Neural cell (in vitro differentiated cells): Measurements from ENCODE around the gene NACA2. TPM values are rescaled to one million over a fixed set of nuclear protein-coding genes. Genes with fewer than 3 reads are reported as not detected.
"Not testable (repeated sequence)": the region's sequence is repeated elsewhere in the genome, so short reads cannot be mapped to it uniquely, and the experiment has no call there.

Experiments
- H2AFZ ChIP-seq: fragments of 200-600, 300-800 bp; sonication (generic), shearing (Covaris generic); 2 replicates; pipeline ENCODE4 v1.6.0; 2014; ENCODE audit warnings: low read depth, mild to moderate bottlenecking, antibody characterized with exemption, low read length, moderate library complexity
- H3F3A ChIP-seq: fragments of 200-600 bp; shearing (Covaris generic); 2 replicates; pipeline ENCODE4 v1.6.1; 2016; ENCODE audit warnings: mild to moderate bottlenecking, moderate library complexity, mixed read lengths, antibody characterized with exemption, low read length; ENCODE audit not compliant: insufficient read depth, poor library complexity, severe bottlenecking
- H3K27ac ChIP-seq: fragments of 200-600, 300-800 bp; sonication (generic), shearing (Covaris generic); 2 replicates; pipeline ENCODE4 v1.5.1; 2014; ENCODE audit warnings: mild to moderate bottlenecking, low read length, moderate library complexity
- H3K27me3 ChIP-seq: fragments of 300-800, 200-600 bp; sonication (generic), shearing (Covaris generic); 2 replicates; pipeline ENCODE4 v1.6.0; 2014; ENCODE audit warnings: mild to moderate bottlenecking, low read depth, low read length, moderate library complexity; ENCODE audit not compliant: insufficient read depth
- H3K36me3 ChIP-seq: fragments of 300-800, 200-600 bp; sonication (generic), shearing (Covaris generic); 2 replicates; pipeline ENCODE4 v1.5.1; 2014; ENCODE audit warnings: mild to moderate bottlenecking, antibody characterized with exemption, low read length, moderate library complexity; ENCODE audit not compliant: insufficient read depth
- H3K4me2 ChIP-seq: fragments of 300-800, 200-600 bp; sonication (generic), shearing (Covaris generic); 2 replicates; pipeline ENCODE4 v1.6.0; 2014; ENCODE audit warnings: mild to moderate bottlenecking, low read length
- H3K4me3 ChIP-seq: fragments of 300-800, 200-600 bp; sonication (generic), shearing (Covaris generic); 2 replicates; pipeline ENCODE4 v1.5.1; 2014; ENCODE audit warnings: mild to moderate bottlenecking, low read length, moderate library complexity
- H3K79me2 ChIP-seq: fragments of 200-600 bp; shearing (Covaris generic); replicated peaks from 2 replicates; pipeline ENCODE4 v1.6.0; 2014; ENCODE audit warnings: mild to moderate bottlenecking, low read length, moderate library complexity; ENCODE audit not compliant: insufficient read depth
- H3K9ac ChIP-seq: fragments of 300-800, 200-600 bp; sonication (generic), shearing (Covaris generic); 2 replicates; pipeline ENCODE4 v1.6.1; 2016; ENCODE audit warnings: mild to moderate bottlenecking, low read length, mixed read lengths
- H3K9me2 ChIP-seq: fragments of 200-600 bp; shearing (Covaris generic); 2 replicates; pipeline ENCODE4 v1.6.1; 2016; ENCODE audit warnings: mild to moderate bottlenecking, low read length, mixed read lengths; ENCODE audit not compliant: insufficient read depth
- H3K9me3 ChIP-seq: fragments of 200-600, 300-800 bp; sonication (generic), shearing (Covaris generic); 2 replicates; pipeline ENCODE4 v1.6.1; 2016; ENCODE audit warnings: mild to moderate bottlenecking, mixed run types, low read length, moderate library complexity, mixed read lengths
- H4K20me1 ChIP-seq: fragments of 200-600 bp; shearing (Covaris generic); 2 replicates; pipeline ENCODE4 v1.6.1; 2016; ENCODE audit warnings: mild to moderate bottlenecking, mixed run types; ENCODE audit not compliant: insufficient read depth
- CTCF ChIP-seq: fragments of 450-650 bp; IDR thresholded peaks from 2 replicates; pipeline ENCODE4 v1.5.1; 2014; ENCODE audit warnings: antibody characterized with exemption, mild to moderate bottlenecking, moderate library complexity; ENCODE audit not compliant: poor library complexity, severe bottlenecking
- EP300 ChIP-seq: fragments of 450-650 bp; conservative IDR thresholded peaks from 2 replicates; pipeline ENCODE4 v1.6.1; 2014; ENCODE audit warnings: antibody characterized with exemption, mild to moderate bottlenecking, moderate library complexity; ENCODE audit not compliant: poor library complexity, severe bottlenecking
- EZH2 ChIP-seq: fragments of 200-600, 300-800 bp; shearing (Covaris generic), sonication (generic); IDR thresholded peaks from 2 replicates; pipeline ENCODE4 v1.6.1; 2014; ENCODE audit warnings: antibody characterized with exemption, low read length, borderline replicate concordance, mild to moderate bottlenecking; ENCODE audit not compliant: insufficient read depth, poor library complexity, severe bottlenecking
- MXI1 ChIP-seq: fragments of 450-650 bp; conservative IDR thresholded peaks from 2 replicates; pipeline ENCODE4 v1.6.1; 2014; ENCODE audit warnings: antibody characterized with exemption, mild to moderate bottlenecking; ENCODE audit not compliant: poor library complexity, severe bottlenecking
- POLR2AphosphoS5 ChIP-seq: IDR thresholded peaks from 2 replicates; pipeline ENCODE4 v1.6.1; 2012
- RAD21 ChIP-seq: fragments of 450-650 bp; conservative IDR thresholded peaks from 2 replicates; pipeline ENCODE4 v1.6.1; 2014; ENCODE audit warnings: antibody characterized with exemption, mild to moderate bottlenecking, moderate library complexity
- REST ChIP-seq: IDR thresholded peaks from 2 replicates; pipeline ENCODE4 v1.6.1; 2012; ENCODE audit warnings: borderline replicate concordance
- SMC3 ChIP-seq: fragments of 450-650 bp; conservative IDR thresholded peaks from 2 replicates; pipeline ENCODE4 v1.6.1; 2014; ENCODE audit warnings: antibody characterized with exemption, mild to moderate bottlenecking, moderate library complexity; ENCODE audit not compliant: poor library complexity
- TAF1 ChIP-seq: IDR thresholded peaks from 2 replicates; pipeline ENCODE4 v1.6.1; 2012; ENCODE audit warnings: low read depth
- polyA plus RNA-seq: library from polyadenylated mRNA; depleted of rRNA; stranded (reverse); fragments of >200 nt; gene quantifications from 2 replicates; pipeline ENCODE4 v1.2.3, GENCODE V29; 2014

Gene NACA2
- polyA plus RNA-seq, 1 donor from 2014 or later, result not detected

DNA sequence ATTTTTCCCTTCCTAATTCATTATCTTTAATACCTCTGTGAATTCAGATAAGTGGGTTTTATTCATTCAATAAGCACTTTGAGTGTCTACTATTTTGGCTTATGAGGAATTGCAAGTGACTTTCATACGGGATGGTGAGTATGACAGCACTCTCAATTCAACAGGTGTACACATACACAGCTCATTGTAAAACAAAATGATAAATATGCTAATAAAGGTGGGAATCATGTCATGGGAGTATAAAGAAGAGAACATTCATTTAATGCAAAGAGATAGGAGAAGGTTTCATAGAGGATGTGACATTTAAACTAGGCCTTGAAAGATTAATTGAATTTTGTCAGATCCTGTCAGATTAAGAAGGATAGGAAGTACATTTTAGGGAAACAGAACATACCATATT, 19.4 kb downstream of the NACA2 start:
- H3K9ac ChIP-seq, result no peak overlapping the region
- no peaks in the 10 kb centered on the region for H3K79me2 ChIP-seq
- H3K27ac ChIP-seq, result no peak overlapping the region
- H3K27me3 ChIP-seq, result no peaks in the 10 kb centered on the region
- no peaks in the 10 kb centered on the region for H3K36me3 ChIP-seq
- TF ChIP-seq RAD21 (no peak), MXI1 (no peak), POLR2AphosphoS5 (no peak), REST (no peak), CTCF (no peak), SMC3 (no peak), TAF1 (no peak), EP300 (no peak), EZH2 (no peak)
- no peak overlapping the region for H3K4me2 ChIP-seq
- H3K9me3 ChIP-seq, result peaks cover 3% of the 10 kb centered on the region
- H4K20me1 ChIP-seq, result no peaks in the 10 kb centered on the region
- no peaks in the 10 kb centered on the region for H3K9me2 ChIP-seq
- no peak overlapping the region for H3K4me3 ChIP-seq
- no peak overlapping the region for H2AFZ ChIP-seq
- H3F3A ChIP-seq, result no peaks in the 10 kb centered on the region

- H3K27ac ChIP-seq, result no peak overlapping the region
- no peak overlapping the region for H3K4me2 ChIP-seq
- H3K4me3 ChIP-seq, result no peak overlapping the region
- no peaks in the 10 kb centered on the region for H3F3A ChIP-seq
- no peaks in the 10 kb centered on the region for H4K20me1 ChIP-seq
- TF ChIP-seq REST (no peak), EZH2 (no peak), TAF1 (no peak)
- H3K36me3 ChIP-seq, result no peaks in the 10 kb centered on the region
- H2AFZ ChIP-seq, result no peak overlapping the region
- H3K9me2 ChIP-seq, result no peaks in the 10 kb centered on the region
- peaks cover 3% of the 10 kb centered on the region for H3K9me3 ChIP-seq
- no peaks in the 10 kb centered on the region for H3K27me3 ChIP-seq
- H3K9ac ChIP-seq, result no peak overlapping the region
- H3K79me2 ChIP-seq, result no peaks in the 10 kb centered on the region
Observed at GRCh38 chr17:61570118-61570517, 20.9 kb downstream of the NACA2 start.

DNA sequence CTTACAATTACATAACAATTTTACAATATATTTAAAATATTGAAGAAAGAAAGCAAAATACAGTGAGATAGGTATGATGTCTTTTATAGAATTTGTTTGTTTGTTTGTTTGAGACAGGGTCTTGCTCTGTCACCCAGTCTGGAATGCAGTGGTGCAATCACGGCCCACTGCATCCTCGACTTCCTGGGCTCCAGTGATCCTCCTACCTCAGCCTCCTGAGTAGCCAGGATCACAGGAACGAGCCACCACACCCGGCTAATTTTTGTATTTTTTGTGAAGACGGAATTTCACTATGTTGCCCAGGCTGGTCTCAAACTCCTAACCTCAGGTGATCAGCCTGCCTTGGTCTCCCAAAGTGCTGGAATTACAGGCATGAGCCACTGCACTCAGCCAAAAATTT, 21.5 kb downstream of the NACA2 start:
- not testable (repeated sequence) for H3K79me2 ChIP-seq, H4K20me1 ChIP-seq, H3F3A ChIP-seq, H3K9me2 ChIP-seq, H3K4me3 ChIP-seq, H3K4me2 ChIP-seq, H3K9ac ChIP-seq, H3K27me3 ChIP-seq, H3K36me3 ChIP-seq, H2AFZ ChIP-seq, H3K9me3 ChIP-seq, H3K27ac ChIP-seq
